Mammary epithelial cell (primary cell): ENCODE measurements around the gene GAP43.

Source experiments
- CTCF ChIP-seq, 2 donors: IDR thresholded peaks in 1 of 2; conservative IDR thresholded peaks in 1 of 2; 2 replicates each; pipeline ENCODE4 v1.5.1; 2011 to 2012; ENCODE audit warnings: inconsistent platforms in 2 of 2, low read length in 2 of 2, mild to moderate bottlenecking in 2 of 2, control low read depth in 1 of 2, low read depth in 1 of 2; ENCODE audit not compliant: insufficient read depth in 1 of 2; ENCODE audit errors: extremely low read depth in 1 of 2
- EZH2 ChIP-seq: IDR thresholded peaks from 2 replicates; pipeline ENCODE4 v1.6.1; 2012; ENCODE audit warnings: low read length, inconsistent platforms, borderline replicate concordance

GRCh38 chr3:115602194-115602593, 21.1 kb upstream of the GAP43 start:
- TF ChIP-seq CTCF (conservative IDR thresholded peaks at IDR 0.05 in 1 of 2, IDR thresholded peaks at IDR 0.05 in 1 of 2; ENCODE audit: extremely low read depth in 1 of 2, insufficient read depth in 1 of 2, low read depth in 1 of 2, low read length in 2 of 2) (no peak), EZH2 (no peak)
